ENCODE results near the gene KRTAP4-12. TPM values are rescaled to one million over a fixed set of nuclear protein-coding genes. Genes with fewer than 3 reads are reported as not detected.
"Not testable (repeated sequence)": the region's sequence is repeated elsewhere in the genome, so short reads cannot be mapped to it uniquely, and the experiment has no call there.

Gene KRTAP4-12
- not detected in 2 replicates for total RNA-seq

DNA sequence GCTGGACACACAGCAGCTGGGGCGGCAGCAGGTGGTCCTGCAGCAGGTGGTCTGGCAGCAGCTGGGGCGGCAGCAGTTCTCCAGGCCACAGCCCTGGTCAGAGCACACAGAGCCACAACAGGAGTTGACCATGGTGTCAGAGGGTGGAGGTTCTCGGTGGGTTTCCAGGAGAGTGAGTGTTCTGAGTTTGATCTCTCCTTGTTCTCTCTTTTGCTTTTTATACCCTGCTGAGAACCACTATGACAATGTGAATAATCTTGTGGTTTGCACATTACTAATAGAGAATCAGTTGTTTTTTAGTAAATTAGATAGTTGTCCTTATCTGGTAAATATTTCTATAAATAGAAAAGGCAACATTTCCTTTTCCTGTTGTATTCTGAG lies at the start of gene KRTAP4-12:
TSS of gene KRTAP4-12 (minus strand) at position 192 of the 381 bp plus-strand sequence. CDS start at position 132, 60 bp downstream.
- H3K4me3 ChIP-seq (ENCODE audit: low read depth, low read length); DNase-seq (ENCODE audit: low read depth): not testable (repeated sequence)

GRCh38 chr17:41171886-41172285 lies 47.9 kb upstream of the KRTAP4-12 start:
- no peak overlapping the region for H3K4me3 ChIP-seq (ENCODE audit: low read depth, low read length)
- TF ChIP-seq, protein P1, sequence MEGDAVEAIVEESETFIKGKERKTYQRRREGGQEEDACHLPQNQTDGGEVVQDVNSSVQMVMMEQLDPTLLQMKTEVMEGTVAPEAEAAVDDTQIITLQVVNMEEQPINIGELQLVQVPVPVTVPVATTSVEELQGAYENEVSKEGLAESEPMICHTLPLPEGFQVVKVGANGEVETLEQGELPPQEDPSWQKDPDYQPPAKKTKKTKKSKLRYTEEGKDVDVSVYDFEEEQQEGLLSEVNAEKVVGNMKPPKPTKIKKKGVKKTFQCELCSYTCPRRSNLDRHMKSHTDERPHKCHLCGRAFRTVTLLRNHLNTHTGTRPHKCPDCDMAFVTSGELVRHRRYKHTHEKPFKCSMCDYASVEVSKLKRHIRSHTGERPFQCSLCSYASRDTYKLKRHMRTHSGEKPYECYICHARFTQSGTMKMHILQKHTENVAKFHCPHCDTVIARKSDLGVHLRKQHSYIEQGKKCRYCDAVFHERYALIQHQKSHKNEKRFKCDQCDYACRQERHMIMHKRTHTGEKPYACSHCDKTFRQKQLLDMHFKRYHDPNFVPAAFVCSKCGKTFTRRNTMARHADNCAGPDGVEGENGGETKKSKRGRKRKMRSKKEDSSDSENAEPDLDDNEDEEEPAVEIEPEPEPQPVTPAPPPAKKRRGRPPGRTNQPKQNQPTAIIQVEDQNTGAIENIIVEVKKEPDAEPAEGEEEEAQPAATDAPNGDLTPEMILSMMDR (IDR thresholded peaks at IDR 0.05; ENCODE audit: insufficient read depth, low read depth, low read length), result no peak
- DNase-seq (ENCODE audit: low read depth), result peak; percentile 4

DNA sequence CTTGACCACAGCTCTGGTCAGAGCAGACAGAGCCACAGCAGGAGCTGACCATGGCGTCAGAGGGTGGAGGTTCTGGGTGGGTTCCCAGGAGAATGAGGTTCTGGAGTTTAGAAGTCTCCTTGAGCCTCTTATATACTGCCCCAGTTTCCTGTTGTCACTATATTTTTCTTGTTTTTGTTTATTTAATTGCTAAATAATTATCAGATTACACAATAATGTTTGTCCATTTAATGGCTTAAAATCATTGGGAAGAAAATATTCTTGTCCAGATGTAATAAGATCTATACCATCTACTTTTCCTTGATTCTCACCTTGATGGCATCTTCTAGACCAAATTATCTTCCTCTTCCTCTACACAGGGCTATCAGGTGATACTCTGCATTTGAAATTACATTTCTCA lies 44.1 kb upstream of the KRTAP4-12 start, which contains the start of gene KRTAP4-3:
TSS of gene KRTAP4-3 (minus strand) at position 101 of the 400 bp plus-strand sequence. CDS start at position 52, 49 bp downstream.
- TF ChIP-seq, protein P1 (IDR thresholded peaks at IDR 0.05; ENCODE audit: insufficient read depth, low read depth, low read length), result no peak
- DNase-seq (ENCODE audit: low read depth), result no peak
- no peak within 1 kb of the TSS for H3K4me3 ChIP-seq (ENCODE audit: low read depth, low read length)

- no peak overlapping the region for H3K4me3 ChIP-seq (ENCODE audit: low read depth, low read length)
- TF ChIP-seq, protein P1 (IDR thresholded peaks at IDR 0.05; ENCODE audit: insufficient read depth, low read depth, low read length), result no peak
- DNase-seq (ENCODE audit: low read depth), result no peak
These were observed 43.6 kb upstream of the KRTAP4-12 start for GRCh38 chr17:41167561-41167960.

DNA sequence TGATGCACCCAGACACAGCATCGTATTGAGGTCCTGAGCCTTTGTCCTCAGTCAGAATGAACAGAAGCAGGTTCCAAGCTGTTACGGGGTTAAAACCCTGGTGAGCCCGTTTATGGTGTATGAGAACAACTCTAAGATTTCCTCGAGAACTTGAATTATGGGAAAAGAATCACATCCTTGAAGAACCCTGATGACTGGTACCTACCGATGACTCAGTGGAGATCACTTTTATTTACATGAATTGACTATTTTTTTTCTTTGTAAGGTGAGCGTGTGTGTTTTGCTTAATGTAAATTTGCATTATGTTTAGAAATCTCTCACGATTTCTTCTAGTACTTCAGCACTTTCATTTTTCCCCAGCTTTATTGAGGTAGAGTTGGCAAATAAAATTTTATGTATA lies 39.8 kb upstream of the KRTAP4-12 start:
- TF ChIP-seq, protein P1 (IDR thresholded peaks at IDR 0.05; ENCODE audit: insufficient read depth, low read depth, low read length), result no peak
- no peak overlapping the region for H3K4me3 ChIP-seq (ENCODE audit: low read depth, low read length)
- DNase-seq (ENCODE audit: low read depth), result no peak

DNA sequence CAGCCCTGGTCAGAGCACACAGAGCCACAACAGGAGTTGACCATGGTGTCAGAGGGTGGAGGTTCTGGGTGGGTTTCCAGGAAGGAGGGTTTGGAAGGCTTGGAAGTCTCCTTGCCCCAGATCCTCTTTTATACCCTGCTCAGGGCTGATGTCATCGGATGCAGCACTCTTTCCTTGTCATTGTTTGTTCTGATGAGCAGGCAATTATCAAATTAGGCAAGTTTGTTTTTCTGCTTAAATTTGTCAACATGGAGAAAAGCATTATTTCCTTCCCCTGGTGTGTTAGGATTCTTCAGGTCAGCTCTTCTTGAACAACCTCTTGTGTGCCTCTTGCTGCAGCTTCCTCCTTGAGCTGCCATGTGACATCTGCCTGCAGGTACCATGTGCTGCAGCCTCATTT lies 36.7 kb upstream of the KRTAP4-12 start, which contains the start of gene KRTAP4-4:
TSS of gene KRTAP4-4 (minus strand) at position 101 of the 400 bp plus-strand sequence. CDS start at position 44, 57 bp downstream.
- no peak for DNase-seq (ENCODE audit: low read depth)
- no peak within 1 kb of the TSS for H3K4me3 ChIP-seq (ENCODE audit: low read depth, low read length)
- TF ChIP-seq, protein P1 (IDR thresholded peaks at IDR 0.05; ENCODE audit: insufficient read depth, low read depth, low read length), result no peak

DNA sequence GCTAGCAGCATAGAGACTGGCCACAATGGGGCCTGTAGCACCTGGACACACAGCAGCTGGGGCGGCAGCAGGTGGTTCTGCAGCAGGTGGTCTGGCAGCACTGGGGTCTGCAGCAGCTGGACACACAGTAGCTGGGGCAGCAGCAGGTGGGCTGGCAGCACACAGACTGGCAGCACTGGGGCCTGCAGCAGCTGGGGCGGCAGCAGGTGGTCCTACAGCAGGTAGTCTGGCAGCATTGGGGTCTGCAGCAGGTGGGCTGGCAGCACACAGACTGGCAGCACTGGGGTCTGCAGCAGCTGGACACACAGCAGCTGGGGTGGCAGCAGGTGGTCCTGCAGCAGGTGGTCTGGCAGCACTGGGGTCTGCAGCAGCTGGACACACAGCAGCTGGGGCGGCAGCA lies 36.2 kb upstream of the KRTAP4-12 start:
- not testable (repeated sequence) for DNase-seq (ENCODE audit: low read depth)

GRCh38 chr17:41153856-41154255 lies 29.9 kb upstream of the KRTAP4-12 start:
- H3K4me3 ChIP-seq (ENCODE audit: low read depth, low read length), result no peak overlapping the region
- DNase-seq (ENCODE audit: low read depth), result peak; percentile 22
- TF ChIP-seq, protein P1 (IDR thresholded peaks at IDR 0.05; ENCODE audit: insufficient read depth, low read depth, low read length), result no peak

More for the DNA sequence above, 36.2 kb upstream of the KRTAP4-12 start:
- not testable (repeated sequence) for H3K4me3 ChIP-seq (ENCODE audit: low read depth, low read length)
